AG08395 (cell line): ENCODE measurements around the gene DAPK1.
A peak's percentile ranks its signal among the peaks of the same experiment; 100 is the strongest.

Experiments used
- DNase-seq: peaks from one replicate; pipeline ENCODE4 v3.0.0; 2012; ENCODE audit warnings: mixed read lengths, low spot score

The DAPK1 gene

GRCh38 chr9:87569008-87569509, 71.4 kb downstream of the DAPK1 start:
- no peak for DNase-seq

DNA sequence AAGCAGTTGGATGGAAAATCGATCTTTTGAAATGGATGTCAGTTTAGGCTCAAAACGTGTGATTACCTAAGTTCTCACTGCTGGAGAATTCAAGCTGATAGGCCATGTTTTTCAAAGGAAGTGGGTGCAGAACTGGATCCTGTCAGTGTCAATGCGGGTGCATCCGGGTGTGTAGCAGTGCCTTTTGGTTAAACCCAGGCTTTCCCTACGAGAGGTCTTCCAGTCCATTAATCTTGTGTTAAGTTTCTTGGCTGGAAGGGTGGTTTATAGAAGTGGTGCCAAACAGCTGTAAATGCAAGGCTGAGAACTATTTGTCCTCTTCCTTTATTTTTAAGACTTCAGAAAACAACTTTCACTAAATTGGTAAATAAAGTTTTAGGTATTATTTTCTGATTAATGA, 71.9 kb downstream of the DAPK1 start:
- no peak for DNase-seq

- DNase-seq = no peak
Observed at GRCh38 chr9:87570000-87570908, 72.6 kb downstream of the DAPK1 start.

DNA sequence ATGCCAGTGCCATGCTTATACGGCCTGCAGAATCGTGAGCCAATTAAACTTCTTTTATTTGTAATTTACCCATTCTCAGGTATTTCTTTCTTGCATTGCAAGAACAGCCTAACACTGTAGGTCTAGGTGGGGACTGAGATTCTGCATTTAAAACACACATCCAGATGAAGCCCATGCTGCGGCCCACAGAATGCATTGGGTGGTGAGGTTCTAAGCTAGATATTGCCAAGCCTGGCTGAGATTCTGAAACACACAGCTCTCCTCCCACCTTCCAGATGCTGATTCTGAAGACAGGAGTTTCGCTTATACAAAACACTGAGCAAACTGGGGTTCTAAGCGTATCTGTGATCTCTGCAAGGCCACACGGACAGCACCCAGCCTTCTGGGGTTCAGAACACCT, 75.1 kb downstream of the DAPK1 start:
- DNase-seq = no peak

DNA sequence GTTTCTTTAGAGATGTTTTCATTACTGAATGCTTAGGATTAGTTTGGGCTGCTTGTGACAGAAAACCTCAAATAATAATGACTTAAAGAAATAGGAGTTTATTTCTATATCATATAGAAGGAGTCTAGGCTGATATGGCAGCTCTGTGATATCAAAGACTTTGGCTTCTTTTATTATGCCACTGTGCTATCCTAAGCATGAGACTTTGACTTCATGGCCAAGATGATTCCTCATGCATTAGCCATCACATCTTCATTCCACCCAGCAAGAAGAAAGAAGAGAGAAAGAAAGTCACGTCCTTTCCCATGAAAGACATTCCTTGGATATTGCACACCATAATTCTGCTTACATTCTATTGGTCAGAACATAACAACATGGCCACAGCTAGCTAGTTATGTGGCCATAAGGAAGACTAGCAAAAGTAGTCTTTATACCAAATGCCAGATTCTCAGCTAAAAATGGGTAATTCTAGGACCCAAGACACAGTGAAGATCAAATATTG, 76.2 kb downstream of the DAPK1 start:
- DNase-seq = peak; percentile 41

DNA sequence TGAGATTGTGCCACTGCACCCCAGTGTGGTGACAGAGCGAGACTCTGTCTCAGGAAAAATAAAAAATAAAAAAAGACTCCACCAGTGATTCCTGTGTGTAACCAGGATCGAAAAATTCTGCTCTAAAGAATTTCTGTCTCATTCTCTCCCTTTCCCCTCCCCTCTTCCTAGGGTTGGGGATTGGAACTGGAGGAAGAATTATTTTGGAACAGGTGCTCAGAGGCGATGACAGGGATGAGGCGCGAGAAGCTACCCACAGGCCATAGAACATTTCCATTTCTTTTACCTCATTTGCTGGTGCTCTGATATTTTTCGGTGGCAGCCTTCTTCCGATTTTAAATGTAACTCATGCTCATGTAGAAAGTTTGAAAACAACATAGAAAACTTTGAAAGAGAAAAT, 80.1 kb downstream of the DAPK1 start:
- DNase-seq = no peak

DNA sequence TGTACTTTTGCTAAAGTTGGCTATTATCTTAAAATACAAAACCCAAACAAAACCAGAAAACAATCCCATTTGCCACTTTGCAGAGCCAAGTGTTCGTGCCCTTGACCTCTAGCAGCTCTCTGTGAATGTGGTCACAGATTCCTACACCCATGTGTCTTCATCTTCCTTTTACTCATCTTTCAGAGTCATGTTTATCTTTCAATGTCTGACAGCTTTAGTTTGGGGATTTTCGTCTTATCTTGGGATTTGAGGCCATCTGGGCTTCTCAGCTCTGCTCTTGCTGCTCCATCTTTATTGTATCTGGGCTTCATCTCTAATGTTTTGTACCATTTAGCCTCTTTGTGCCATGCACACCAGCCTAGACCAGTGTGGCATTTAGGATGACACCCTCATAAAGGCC, 81.0 kb downstream of the DAPK1 start:
- DNase-seq = no peak

GRCh38 chr9:87579781-87580541, 82.3 kb downstream of the DAPK1 start:
- peak; percentile 24 for DNase-seq

DNA sequence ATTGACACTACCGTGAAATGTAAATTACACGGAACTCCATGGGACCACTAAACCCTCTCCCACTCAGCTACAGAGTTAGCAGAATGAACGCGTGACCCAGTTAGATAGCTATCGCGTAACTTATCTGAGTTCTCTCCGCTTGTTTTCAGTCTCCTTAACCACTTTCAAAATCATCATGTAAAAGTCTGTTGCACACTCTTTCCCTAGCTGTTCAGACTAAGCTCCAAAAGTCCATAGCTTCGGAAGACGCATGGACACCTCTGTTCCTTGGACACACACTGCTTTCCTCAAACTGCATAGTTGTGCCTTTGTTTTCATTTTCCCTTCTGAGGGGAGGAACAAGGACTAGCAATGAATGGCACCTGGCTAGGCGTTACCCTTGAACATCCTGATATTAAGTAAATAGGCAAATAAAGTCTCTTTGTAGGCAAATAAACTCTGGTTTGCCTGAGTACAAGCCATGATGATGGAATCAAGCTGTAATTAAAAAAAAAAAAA, 83.3 kb downstream of the DAPK1 start:
- DNase-seq = no peak

DNA sequence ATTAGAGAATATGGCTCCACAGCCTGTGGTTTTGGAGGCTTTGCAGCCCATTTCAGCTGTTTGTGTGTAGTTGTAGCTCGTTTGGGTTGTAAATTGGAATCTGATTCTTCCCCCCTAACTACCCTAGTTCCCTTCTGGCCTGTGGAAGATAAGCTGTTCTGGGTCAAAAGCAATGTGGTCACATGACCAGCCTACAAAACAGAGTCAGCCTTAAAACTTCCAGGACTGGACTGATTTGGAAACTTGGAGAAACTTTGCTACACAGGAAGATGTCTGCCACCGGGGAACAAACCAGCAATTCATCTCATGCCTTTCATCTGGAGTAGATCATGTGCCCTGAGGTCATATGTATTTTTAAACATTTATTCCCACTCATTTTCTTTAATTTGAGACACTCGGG, 83.8 kb downstream of the DAPK1 start:
- DNase-seq = peak; percentile 43

DNA sequence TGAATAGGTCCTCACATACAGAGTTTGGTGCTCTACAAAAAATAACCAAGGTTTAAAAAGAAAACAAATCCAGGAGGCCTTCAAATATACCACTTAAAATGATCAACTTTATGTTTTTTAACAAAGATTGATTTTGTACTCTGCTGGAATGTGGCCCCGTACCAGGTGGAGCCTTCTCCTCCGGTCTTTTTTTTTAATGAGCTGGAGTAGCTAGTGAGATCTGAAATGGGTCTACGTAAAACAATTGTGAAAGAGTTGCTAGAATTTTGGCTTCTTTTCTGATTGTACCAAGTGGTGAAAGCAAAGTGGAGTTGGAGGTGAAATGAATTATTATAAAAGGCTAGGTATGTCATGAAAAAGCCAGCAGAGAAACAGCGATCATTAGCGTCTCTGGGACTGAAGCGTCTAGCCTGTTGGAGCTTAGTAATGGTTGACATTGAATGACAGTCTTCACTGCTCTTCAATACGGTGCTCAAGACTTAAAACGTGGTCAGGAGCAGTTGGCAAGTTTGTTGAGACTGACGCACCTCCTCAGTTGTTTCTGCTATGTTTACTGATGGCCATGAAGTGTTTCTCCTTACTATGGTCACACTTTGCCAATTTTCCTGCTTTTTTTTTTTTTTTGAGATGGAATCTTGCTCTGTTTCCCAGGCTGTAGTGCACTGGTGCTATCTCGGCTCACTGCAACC, 84.4 kb downstream of the DAPK1 start:
- no peak for DNase-seq

- DNase-seq = no peak
Observed at GRCh38 chr9:87584326-87584725, 86.7 kb downstream of the DAPK1 start.

DNA sequence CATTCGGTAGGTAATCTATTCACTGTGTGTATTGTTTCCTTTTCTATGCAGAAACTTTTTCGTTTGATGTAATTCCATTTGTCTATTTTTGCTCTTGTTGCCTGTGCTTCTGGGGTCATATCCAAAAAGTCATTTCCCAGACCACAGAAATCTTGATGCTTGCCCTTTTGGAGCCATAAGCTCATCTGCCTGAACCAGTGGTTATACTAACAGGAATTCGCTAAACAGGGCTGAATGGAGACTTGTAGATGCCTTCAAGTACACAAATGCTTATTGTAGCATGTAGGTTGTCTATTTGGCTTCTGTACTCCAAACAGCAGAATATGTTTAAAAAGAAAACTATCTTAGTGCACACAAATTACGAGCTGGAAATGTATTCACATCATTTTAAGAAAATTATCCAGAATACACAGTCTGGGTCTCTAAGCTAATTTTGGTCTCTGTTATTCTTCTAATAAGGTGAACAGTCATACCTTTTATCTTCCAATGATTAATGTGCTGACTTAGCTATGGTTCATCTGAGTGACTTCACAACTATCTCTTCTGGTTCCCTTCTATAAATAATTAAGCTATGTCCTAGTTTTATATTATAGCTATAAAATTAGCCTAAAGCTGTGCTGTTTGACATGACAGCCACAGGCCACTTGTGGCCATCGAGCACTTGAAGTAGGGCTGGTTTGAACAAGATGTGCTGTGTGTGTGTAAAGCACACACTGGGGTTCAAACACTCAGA, 87.6 kb downstream of the DAPK1 start:
- no peak for DNase-seq

GRCh38 chr9:87586731-87587355, 89.2 kb downstream of the DAPK1 start:
- DNase-seq = no peak

GRCh38 chr9:87587356-87587745, 89.7 kb downstream of the DAPK1 start:
- no peak for DNase-seq

- DNase-seq = no peak
Observed at GRCh38 chr9:87587864-87588263, 90.2 kb downstream of the DAPK1 start.

GRCh38 chr9:87588339-87588738, 90.7 kb downstream of the DAPK1 start:
- DNase-seq = no peak

DNA sequence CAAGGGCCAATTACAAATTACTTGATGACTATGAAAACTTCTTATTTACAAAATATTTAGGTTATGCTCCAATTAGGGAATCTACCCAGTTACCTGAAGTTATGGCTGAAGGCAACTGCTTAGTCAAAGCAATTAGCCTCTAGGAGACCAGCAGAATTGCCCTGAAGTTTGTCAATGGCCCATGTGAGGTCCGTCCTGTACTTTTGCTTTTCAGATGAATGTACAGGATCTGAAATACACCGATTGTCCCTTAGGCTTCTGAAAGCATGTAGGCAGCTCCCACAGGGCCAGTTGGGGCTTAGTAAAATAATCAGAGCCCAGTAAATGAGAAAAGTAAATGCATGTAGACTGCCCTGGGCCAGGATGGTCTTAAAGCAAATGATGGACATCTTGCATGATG, 93.3 kb downstream of the DAPK1 start:
- no peak for DNase-seq

- peak; percentile 87 for DNase-seq
Observed at GRCh38 chr9:87592554-87593358, 95.1 kb downstream of the DAPK1 start.

DNA sequence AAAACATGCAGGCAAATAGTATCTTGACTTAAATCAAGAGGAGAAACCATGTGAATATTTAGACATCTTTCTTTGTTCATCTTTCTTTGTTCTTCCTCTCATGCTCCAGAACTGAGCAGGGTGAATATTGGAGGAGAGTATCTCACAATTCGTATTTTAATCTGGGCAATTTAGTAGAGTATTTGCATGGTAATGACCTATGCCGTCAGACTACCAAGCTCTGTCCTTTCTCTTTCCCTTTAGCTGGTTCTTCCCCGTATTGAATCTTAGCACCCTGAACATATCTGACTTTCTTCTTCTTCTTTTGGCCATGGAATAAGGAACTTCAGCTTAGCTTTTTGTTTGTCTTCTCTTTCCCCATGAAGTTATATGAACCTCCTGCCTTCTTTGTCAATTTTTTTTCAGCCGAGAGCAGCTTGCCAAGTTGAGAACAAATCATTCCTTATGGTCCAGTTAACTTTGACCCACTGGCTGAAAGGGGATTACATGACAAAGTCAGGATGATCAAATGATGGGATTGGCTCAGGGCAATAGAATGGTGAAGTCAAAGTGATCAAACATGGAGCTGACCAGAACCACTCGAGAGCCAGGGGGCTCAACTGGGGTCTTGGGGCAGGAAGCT, 95.8 kb downstream of the DAPK1 start:
- DNase-seq = no peak
